ENCODE data around the gene RPS6KA2.

Gene RPS6KA2

GRCh38 chr6:166461821-166462460 is 165.1 kb downstream of the RPS6KA2 start:
- no peak for DNase-seq

- no peak for DNase-seq
These were observed 166.3 kb downstream of the RPS6KA2 start for GRCh38 chr6:166460473-166461437.

DNA sequence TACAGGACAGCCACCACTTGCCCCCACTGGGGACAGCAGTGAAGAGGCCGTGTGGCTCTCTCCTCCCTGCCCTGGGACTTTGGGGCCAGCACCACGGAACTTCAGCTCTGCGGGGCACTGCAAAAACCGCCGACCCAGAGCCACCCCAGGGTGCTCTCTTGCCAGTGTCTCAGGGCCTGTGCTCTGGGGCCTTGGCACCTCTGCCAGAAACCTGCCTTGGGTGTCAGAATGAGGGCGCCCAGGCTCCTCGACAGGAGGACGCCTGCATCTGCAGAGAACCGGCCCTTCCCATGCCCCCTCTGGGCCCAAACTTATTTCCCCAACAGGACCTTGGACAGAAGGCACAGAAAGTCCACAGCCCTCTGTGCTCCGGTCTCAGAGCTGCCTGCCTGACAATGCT is 167.1 kb downstream of the RPS6KA2 start:
- no peak for DNase-seq

DNA sequence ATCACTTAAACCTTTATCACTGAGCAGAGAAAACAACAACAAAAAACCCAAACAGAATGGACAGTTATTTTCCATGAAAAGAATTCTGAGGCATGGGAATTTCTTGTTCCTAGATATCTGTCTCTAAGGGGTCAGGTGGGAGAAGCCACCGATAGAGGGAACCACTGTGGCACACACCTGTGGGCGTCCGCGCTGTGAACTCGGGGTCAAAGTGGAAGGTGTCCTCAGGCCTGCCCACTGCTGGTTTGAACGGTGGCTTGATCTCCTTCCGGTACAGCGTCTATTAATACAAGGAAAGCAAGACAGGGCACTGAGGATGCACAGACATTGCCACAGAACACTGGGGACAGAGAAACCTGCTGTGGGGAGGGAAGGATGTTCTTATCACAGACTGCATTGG is 167.8 kb downstream of the RPS6KA2 start:
- DNase-seq, result no peak

GRCh38 chr6:166456395-166457156 is 170.5 kb downstream of the RPS6KA2 start:
- DNase-seq, result no peak

DNA sequence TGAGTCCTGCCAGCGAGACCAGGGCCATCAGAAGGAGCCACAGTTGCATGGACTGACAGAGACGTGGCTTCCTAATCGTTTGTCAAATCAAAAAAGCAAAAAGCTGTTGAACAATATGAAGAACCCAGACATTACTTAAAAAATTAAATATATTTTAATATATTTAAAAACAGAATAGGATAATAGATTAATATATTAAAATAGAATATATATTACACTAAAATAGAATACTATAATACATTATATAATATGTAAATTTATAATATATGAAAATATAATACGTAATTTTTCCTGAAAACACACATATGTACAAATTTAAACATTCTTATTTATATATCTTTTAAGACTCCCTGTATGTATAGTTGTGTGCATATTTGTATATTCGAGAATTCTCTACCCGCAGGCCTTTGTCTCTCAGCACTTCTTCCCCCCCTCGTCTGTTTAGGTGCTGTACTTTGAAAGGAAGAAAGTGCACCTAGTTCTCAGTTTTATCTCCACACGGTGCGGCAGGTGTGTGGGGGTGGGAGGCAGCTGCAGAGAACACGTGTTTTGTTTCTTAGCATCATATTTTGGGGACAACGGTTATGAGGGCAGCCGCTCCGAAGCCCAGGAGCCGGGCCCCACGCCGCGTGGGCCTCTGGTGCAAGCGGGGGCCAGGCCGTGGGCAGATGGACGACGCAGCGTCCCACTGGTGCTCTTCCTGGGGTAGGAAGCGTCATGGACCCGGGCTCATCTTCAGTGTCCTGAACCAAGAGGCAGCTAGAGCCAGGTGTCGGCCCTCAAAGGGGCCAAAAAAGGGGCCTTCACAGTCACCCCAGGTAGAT is 172.1 kb downstream of the RPS6KA2 start:
- no peak for DNase-seq

DNA sequence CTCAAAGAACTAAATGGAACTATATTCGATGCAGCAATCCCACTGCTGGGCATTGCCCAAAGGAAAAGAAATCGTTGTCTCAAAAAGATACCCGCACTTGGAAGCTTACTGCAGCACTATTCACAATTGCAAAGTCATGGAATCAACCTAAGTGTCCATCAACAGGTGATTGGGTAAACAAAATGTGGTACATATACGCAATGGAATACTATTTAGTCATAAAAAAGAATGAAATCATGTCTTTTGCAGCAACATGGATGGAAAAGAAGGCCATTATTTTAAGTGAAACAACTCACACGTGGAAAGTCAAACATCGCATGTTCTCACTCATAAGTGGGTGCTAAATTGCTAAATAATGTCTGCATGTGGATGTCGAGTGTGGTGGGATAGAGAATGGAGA is 173.4 kb downstream of the RPS6KA2 start:
- DNase-seq, result no peak

- no peak for DNase-seq
These were observed 176.7 kb downstream of the RPS6KA2 start for GRCh38 chr6:166450167-166450873.

GRCh38 chr6:166449641-166450040 is 177.4 kb downstream of the RPS6KA2 start:
- no peak for DNase-seq

GRCh38 chr6:166449036-166449435 is 178.0 kb downstream of the RPS6KA2 start:
- DNase-seq, result no peak

DNA sequence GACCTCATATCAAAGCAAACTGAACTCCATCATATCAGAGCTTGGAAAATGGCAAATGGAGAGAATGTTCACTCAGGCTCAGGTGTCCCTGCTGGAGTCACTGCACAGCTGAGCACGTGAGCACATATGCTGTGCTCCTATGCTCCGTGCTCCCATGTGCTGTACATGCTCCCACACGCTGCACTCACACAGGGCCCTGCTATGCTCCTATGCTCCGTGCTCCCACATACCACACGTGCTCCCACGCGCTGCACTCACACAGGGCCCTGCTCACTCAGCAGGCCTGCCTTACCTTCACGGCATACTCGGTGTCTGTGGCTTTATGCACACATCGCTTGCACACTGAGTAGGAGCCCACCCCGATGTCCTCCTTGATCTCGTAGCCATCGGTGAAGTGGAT is 178.6 kb downstream of the RPS6KA2 start:
- no peak for DNase-seq

DNA sequence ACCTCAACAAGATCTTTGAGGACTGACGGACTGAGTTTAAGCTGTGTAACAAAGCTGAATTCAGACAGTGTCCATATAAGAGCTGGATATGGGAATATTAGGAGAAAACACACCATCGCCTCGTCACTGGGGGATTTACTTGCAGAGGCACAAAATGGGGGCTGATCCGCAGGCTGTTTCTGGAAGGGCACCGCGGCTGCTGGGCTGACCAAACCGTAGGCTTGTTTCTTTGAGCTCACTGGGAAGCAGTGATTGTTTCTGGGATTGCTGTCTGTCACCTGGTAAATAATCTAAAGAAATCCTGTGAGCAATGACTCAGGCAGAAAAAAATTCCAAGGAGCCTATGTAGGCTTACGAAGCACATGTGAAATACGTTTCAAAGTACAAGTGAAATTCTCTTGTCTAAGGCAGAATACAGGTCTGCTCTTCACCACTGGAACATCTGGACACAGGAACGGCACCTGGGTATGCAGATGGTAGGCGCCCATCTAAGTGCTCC is 180.4 kb downstream of the RPS6KA2 start:
- DNase-seq, result no peak

DNA sequence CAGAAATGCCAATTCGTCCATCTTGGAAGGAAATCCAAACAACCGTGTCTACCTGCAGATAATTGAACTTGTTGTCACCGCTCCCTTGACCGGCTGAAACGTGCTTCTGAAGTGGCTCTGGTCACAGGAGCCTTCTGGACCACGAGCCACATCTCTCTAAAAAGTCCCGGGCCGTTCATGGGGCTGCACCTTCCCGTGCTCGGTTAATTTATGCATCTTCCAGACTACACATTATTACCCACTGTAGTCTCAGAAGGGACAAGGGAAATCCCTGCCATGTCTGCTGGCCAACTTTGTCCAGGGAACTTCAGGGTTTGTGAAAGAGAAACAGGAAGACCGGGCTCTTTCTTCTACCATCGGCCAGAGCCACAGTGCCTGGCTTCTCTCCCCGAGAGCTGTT is 180.9 kb downstream of the RPS6KA2 start:
- no peak for DNase-seq

DNA sequence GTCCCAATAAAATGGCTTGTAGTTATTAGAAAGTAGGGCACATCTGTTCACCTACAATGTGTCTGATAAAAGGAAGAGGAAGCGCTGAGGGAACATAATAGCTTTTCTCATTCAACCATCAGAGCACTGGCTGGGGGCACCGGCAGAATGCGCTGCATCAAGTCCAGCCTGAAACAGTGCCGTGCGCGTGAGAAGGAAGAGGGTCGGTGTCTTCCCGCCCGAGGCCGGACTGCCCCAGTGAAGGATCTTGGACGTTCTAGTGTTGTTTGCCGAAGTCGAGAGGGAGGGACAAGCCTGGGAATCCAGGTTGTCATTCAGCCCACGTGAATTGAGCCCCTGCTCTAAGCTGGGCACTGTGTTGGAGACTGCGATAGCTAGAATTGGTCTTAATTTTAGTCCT is 182.6 kb downstream of the RPS6KA2 start:
- no peak for DNase-seq

DNA sequence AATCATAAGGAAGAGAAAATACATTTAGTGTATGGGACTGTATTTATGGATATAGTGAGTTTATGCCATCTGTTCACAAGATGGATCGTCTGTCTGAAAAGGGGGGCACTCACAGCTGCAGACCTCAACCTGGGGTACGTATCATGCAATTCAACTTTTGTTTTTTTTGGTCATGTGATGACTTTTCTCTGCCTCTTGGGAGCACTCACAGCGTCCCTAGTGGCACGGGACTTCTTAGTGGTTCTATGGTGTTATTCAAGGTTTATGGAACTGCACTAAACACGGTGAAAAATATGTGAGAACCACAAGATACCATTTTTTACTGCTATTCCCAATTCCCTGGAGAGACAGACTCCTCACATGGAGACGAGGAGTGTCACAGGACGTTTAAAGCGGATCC is 183.9 kb downstream of the RPS6KA2 start:
- DNase-seq, result no peak

- DNase-seq, result no peak
These were observed 184.8 kb downstream of the RPS6KA2 start for GRCh38 chr6:166442131-166442685.

DNA sequence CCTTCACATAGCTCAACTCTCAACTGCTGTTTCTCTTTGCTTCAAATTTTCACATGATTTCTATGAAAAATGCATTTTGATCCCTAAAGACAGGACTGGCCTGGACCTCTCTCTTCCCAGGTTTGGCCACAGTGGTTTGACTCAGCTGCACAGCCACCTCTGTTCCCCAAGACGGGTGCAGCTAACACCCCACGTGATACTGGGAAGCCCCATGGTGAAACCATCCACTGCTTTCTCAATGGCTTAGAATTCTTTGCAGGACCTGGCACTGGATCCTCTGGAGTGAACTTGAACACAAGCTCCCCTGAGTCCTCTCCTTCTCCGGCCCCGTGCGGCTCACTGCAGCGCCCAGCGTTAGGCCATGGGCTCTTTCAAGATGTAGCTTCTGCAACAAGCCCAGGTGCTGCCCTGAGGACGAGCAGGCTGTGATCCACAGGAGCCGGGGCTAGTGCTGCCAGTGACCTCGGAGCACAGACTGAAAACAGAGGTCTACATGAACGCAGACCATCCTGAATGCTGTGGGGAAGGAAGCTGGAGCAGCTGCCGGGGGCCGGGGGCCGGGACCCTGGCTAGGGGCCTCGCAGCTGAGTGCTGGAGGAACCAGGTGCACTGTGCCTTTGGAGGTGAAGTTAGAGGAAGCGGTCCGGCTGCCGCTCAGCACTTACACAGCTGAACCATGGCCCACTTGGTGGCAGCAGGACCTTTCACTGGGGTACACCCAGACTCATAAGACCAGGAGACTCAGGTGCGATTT is 185.5 kb downstream of the RPS6KA2 start:
- no peak for DNase-seq

GRCh38 chr6:166440729-166441128 is 186.3 kb downstream of the RPS6KA2 start:
- no peak for DNase-seq

DNA sequence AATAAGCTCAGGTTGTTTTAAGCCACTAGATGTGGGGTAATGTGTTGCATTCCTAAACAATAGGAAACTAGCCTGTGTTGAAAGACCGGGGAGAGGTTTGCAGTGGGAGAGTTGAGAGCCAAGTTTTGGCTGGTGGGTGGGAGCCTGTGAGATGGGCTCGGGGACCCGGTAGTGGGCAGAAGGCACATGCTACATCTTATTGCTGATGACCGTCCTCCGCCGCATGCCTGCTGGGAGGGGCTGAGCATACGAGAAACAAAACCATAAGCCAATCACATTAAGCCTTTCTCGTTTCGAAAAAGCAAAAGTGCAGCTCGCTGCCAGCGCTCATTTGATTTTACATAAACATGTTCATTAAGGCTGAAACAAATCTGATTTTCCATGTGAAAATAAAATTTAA is 186.9 kb downstream of the RPS6KA2 start:
- no peak for DNase-seq

GRCh38 chr6:166439366-166440091 is 187.5 kb downstream of the RPS6KA2 start:
- DNase-seq, result no peak

Data from activated naive CD4-positive, alpha-beta T cell treated with anti-CD3 and anti-CD28 coated beads, Interleukin-2, amount 50 U/mL, for 16 hours (primary cell).